GM23248 (cell line): ENCODE results near the gene ELMO1.

ENCODE experiments used
- EZH2 ChIP-seq: fragments of 200-600 bp; sonication (generic); IDR thresholded peaks from 2 replicates; pipeline ENCODE4 v1.6.1; 2018; ENCODE audit warnings: antibody characterized with exemption, mild to moderate bottlenecking; ENCODE audit not compliant: insufficient read depth, poor library complexity, severe bottlenecking
- EZH2phosphoT487 ChIP-seq: fragments of 200-600 bp; sonication (generic); IDR thresholded peaks from 2 replicates; pipeline ENCODE4 v1.6.1; 2018; ENCODE audit warnings: antibody characterized with exemption, moderate library complexity, mild to moderate bottlenecking, low read depth; ENCODE audit not compliant: insufficient read depth

DNA sequence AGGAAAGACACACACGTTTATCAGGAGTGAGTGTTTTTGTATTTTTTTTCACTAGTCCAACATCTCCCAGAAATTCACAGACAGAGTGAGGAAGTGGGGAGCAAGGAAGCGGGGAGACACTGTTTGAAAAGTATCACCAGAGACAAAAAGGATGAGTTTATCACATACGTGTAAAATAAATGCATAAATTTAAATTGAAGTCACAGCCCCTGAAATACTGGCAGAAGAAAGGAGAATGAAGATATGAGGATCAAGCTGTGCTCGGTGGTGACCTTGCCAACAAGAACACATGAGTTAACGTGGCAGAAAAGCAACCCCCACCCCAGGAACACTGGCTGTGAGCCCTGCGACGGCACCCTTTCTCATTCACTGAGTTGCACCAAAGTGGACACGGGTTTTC lies 407.2 kb downstream of the ELMO1 start:
- no peak for TF ChIP-seq EZH2
- no peak for TF ChIP-seq EZH2phosphoT487
